SJCRH30 (cell line): Measurements from ENCODE around the gene GGT5. TPM values are rescaled to one million over a fixed set of nuclear protein-coding genes. Genes with fewer than 3 reads are reported as not detected.
"Not testable (repeated sequence)": the region's sequence is repeated elsewhere in the genome, so short reads cannot be mapped to it uniquely, and the experiment has no call there.

ENCODE experiments used
- DNase-seq, 2 experiments: peaks; one replicate each; pipeline ENCODE4 v3.0.0-alpha.2; 2015 to 2020
- H3K27ac ChIP-seq: fragments of 250-450 bp; sonication (Bioruptor Pico); 2 replicates; pipeline ENCODE4 v1.5.1; 2020; ENCODE audit warnings: mild to moderate bottlenecking, moderate library complexity
- H3K27me3 ChIP-seq: fragments of 250-450 bp; sonication (Bioruptor Pico); 2 replicates; pipeline ENCODE4 v1.5.1; 2020; ENCODE audit warnings: mild to moderate bottlenecking, moderate library complexity
- H3K36me3 ChIP-seq: fragments of 250-450 bp; sonication (Bioruptor Pico); 2 replicates; pipeline ENCODE4 v1.5.1; 2020; ENCODE audit warnings: mild to moderate bottlenecking, moderate library complexity
- H3K4me1 ChIP-seq: fragments of 250-450 bp; sonication (Bioruptor Pico); 2 replicates; pipeline ENCODE4 v1.5.1; 2020; ENCODE audit warnings: mild to moderate bottlenecking, moderate library complexity
- H3K4me3 ChIP-seq: fragments of 250-450 bp; sonication (Bioruptor Pico); 2 replicates; pipeline ENCODE4 v1.5.1; 2020; ENCODE audit warnings: mild to moderate bottlenecking, moderate library complexity
- H3K9me3 ChIP-seq: fragments of 250-450 bp; sonication (Bioruptor Pico); replicated peaks from 2 replicates; pipeline ENCODE4 v1.5.1; 2020; ENCODE audit warnings: mild to moderate bottlenecking, moderate library complexity
- total RNA-seq: library from RNA; depleted of rRNA; stranded (reverse); fragments of >200 nt; shearing (Covaris generic); gene quantifications from 2 replicates; pipeline ENCODE4 v1.2.3, GENCODE V29; 2014

GGT5 gene
- total RNA-seq, 1 experiment from 2014 or later: 2.0 TPM

GRCh38 chr22:24271386-24271854 is 26.5 kb upstream of the GGT5 start:
- Histone ChIP-seq H3K4me1 (peaks cover 8% of the 10 kb centered on the region; the same call in 1 of the 2 replicates), H3K27ac (peak overlapping the region; percentile 87)

GRCh38 chr22:24270556-24271385 is 25.9 kb upstream of the GGT5 start, which contains the start of gene SPECC1L:
SPECC1L (plus strand) TSS chr22:24270831; CDS start chr22:24302232, 31,401 bp downstream.
- peak within 1 kb of the TSS; percentile 97 for H3K4me3 ChIP-seq
- H3K27me3 ChIP-seq: no peaks in the 10 kb centered on the region
- DNase-seq: peak; percentile 94 to 95

More at GRCh38 chr22:24271386-24271854, 26.5 kb upstream of the GGT5 start:
- Histone ChIP-seq H3K36me3 (peaks cover 2% of the 10 kb centered on the region; the same call in 1 of the 2 replicates), H3K9me3 (no peaks in the 10 kb centered on the region), H3K4me3 (peak overlapping the region; percentile 97), H3K27me3 (no peaks in the 10 kb centered on the region)
- peak in 1 of 2 experiments; percentile 14 for DNase-seq

GRCh38 chr22:24266495-24266894 is 21.6 kb upstream of the GGT5 start:
- not testable (repeated sequence) for H3K27me3 ChIP-seq, H3K4me1 ChIP-seq, H3K9me3 ChIP-seq, DNase-seq, H3K36me3 ChIP-seq, H3K4me3 ChIP-seq, H3K27ac ChIP-seq

More at GRCh38 chr22:24270556-24271385, 25.9 kb upstream of the GGT5 start, which contains the start of gene SPECC1L:
- H3K27ac ChIP-seq: peak within 1 kb of the TSS; percentile 87
- H3K4me1 ChIP-seq: peaks cover 8% of the 10 kb centered on the region; the same call in 1 of the 2 replicates
- H3K36me3 ChIP-seq: peaks cover 2% of the 10 kb centered on the region; the same call in 1 of the 2 replicates
- H3K9me3 ChIP-seq: no peaks in the 10 kb centered on the region

GRCh38 chr22:24265734-24266133 is 20.9 kb upstream of the GGT5 start:
- DNase-seq: no peak
- Histone ChIP-seq H3K27me3 (no peaks in the 10 kb centered on the region), H3K4me3 (no peak overlapping the region), H3K36me3 (no peaks in the 10 kb centered on the region), H3K27ac (no peak overlapping the region), H3K9me3 (no peaks in the 10 kb centered on the region), H3K4me1 (no peaks in the 10 kb centered on the region)

GRCh38 chr22:24264329-24264896 is 19.5 kb upstream of the GGT5 start:
- H3K9me3 ChIP-seq, DNase-seq, H3K4me3 ChIP-seq, H3K36me3 ChIP-seq, H3K4me1 ChIP-seq, H3K27ac ChIP-seq, H3K27me3 ChIP-seq: not testable (repeated sequence)

GRCh38 chr22:24263479-24263878 is 18.6 kb upstream of the GGT5 start:
- H3K27me3 ChIP-seq, H3K9me3 ChIP-seq, DNase-seq, H3K4me3 ChIP-seq, H3K27ac ChIP-seq, H3K4me1 ChIP-seq, H3K36me3 ChIP-seq: not testable (repeated sequence)

- DNase-seq, H3K4me1 ChIP-seq, H3K36me3 ChIP-seq, H3K27me3 ChIP-seq, H3K9me3 ChIP-seq, H3K27ac ChIP-seq, H3K4me3 ChIP-seq: not testable (repeated sequence)
Observed at GRCh38 chr22:24262185-24262749, 17.4 kb upstream of the GGT5 start.

- not testable (repeated sequence) for H3K27ac ChIP-seq, H3K36me3 ChIP-seq, H3K9me3 ChIP-seq, H3K4me1 ChIP-seq, H3K27me3 ChIP-seq
- peak; percentile 72 to 86 for DNase-seq
- peak overlapping the region; percentile 35 for H3K4me3 ChIP-seq
Observed at GRCh38 chr22:24259459-24259858, 14.6 kb upstream of the GGT5 start.

- not testable (repeated sequence) for H3K27ac ChIP-seq, H3K4me1 ChIP-seq, H3K4me3 ChIP-seq, H3K36me3 ChIP-seq, DNase-seq, H3K9me3 ChIP-seq, H3K27me3 ChIP-seq
Observed at GRCh38 chr22:24256736-24257135, 11.9 kb upstream of the GGT5 start.

- not testable (repeated sequence) for H3K27me3 ChIP-seq
Observed at GRCh38 chr22:24256136-24256535, 11.3 kb upstream of the GGT5 start.

GRCh38 chr22:24253126-24253525 is 8.2 kb upstream of the GGT5 start:
- not testable (repeated sequence) for H3K9me3 ChIP-seq, H3K27ac ChIP-seq, H3K27me3 ChIP-seq, H3K4me3 ChIP-seq, DNase-seq, H3K4me1 ChIP-seq, H3K36me3 ChIP-seq

More at GRCh38 chr22:24256136-24256535, 11.3 kb upstream of the GGT5 start:
- H3K4me3 ChIP-seq, H3K36me3 ChIP-seq, H3K4me1 ChIP-seq, H3K9me3 ChIP-seq, H3K27ac ChIP-seq, DNase-seq: not testable (repeated sequence)

GRCh38 chr22:24251286-24251685 is 6.4 kb upstream of the GGT5 start:
- H3K9me3 ChIP-seq, DNase-seq, H3K27me3 ChIP-seq, H3K27ac ChIP-seq, H3K4me1 ChIP-seq, H3K36me3 ChIP-seq, H3K4me3 ChIP-seq: not testable (repeated sequence)

GRCh38 chr22:24249413-24249812 is 4.5 kb upstream of the GGT5 start:
- H3K27me3 ChIP-seq, H3K4me3 ChIP-seq, H3K9me3 ChIP-seq, DNase-seq, H3K27ac ChIP-seq, H3K36me3 ChIP-seq: not testable (repeated sequence)
- peaks cover 15% of the 10 kb centered on the region for H3K4me1 ChIP-seq

GRCh38 chr22:24248611-24249010 is 3.7 kb upstream of the GGT5 start:
- DNase-seq, H3K4me3 ChIP-seq, H3K9me3 ChIP-seq, H3K27ac ChIP-seq, H3K36me3 ChIP-seq, H3K27me3 ChIP-seq: not testable (repeated sequence)
- peaks cover 19% of the 10 kb centered on the region for H3K4me1 ChIP-seq
